WTC11 (cell line): ENCODE results near the gene MYO7B.

Source experiments
- CBFB ChIP-seq: sonication (generic); formaldehyde crosslinking; IDR thresholded peaks from 2 replicates; pipeline ENCODE4 v1.8.1; 2022; ENCODE audit warnings: mild to moderate bottlenecking, low read depth, missing genetic modification reagents
- CREM ChIP-seq: sonication (generic); formaldehyde crosslinking; IDR thresholded peaks from 2 replicates; pipeline ENCODE4 v1.8.1; 2022; ENCODE audit warnings: mild to moderate bottlenecking, missing genetic modification reagents, moderate library complexity
- JUN ChIP-seq: sonication (generic); formaldehyde crosslinking; IDR thresholded peaks from 2 replicates; pipeline ENCODE4 v1.8.0; 2023; ENCODE audit warnings: mild to moderate bottlenecking, missing genetic modification reagents
- KAT7 ChIP-seq: sonication (generic); formaldehyde crosslinking; IDR thresholded peaks from 2 replicates; pipeline ENCODE4 v1.8.1; 2023; ENCODE audit warnings: missing genetic modification reagents, mild to moderate bottlenecking, borderline replicate concordance
- MXD4 ChIP-seq: fragments of 250-450 bp; sonication (Bioruptor Pico); IDR thresholded peaks from 2 replicates; pipeline ENCODE4 v1.8.0; 2021; ENCODE audit warnings: mild to moderate bottlenecking, moderate library complexity, borderline replicate concordance
- SMAD4 ChIP-seq: sonication (generic); formaldehyde crosslinking; IDR thresholded peaks from 2 replicates; pipeline ENCODE4 v1.8.0; 2022; ENCODE audit warnings: mild to moderate bottlenecking, missing genetic modification reagents
- TF ChIP-seq, protein P1 (sequence below): fragments of 200-600 bp; IDR thresholded peaks from 2 replicates; pipeline ENCODE4 v1.8.0; 2022; ENCODE audit warnings: antibody characterized with exemption
- TF ChIP-seq, protein P2 (sequence below): sonication (generic); formaldehyde crosslinking; conservative IDR thresholded peaks from 2 replicates; pipeline ENCODE4 v1.8.1; 2022; ENCODE audit warnings: mild to moderate bottlenecking, missing genetic modification reagents

DNA sequence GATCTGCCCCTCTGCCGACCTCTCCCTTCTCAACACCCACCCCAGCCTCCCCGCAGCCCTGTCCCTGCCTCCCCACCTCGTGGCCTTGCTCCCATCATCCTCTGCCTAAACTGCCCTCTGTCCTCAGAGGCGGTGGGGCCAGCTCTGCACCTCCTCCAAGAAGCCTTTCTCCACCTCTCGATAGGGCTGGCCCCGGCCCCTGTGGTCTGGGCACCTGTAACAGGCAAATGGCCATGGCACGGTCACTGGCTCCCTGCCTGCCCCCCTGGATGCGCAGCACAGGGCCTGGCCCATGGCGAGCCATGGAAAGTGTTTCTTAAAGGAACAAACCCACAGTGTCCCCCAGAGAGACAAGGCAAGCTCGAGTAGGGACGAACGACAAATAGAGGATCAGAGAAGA lies 42.0 kb downstream of the MYO7B start:
- TF ChIP-seq KAT7 (no peak), MXD4 (CRISPR knock-in tag) (no peak), CBFB (no peak), CREM (CRISPR knock-in tag) (no peak), JUN (CRISPR knock-in tag) (no peak), SMAD4 (CRISPR knock-in tag) (no peak)
- TF ChIP-seq, protein P1, sequence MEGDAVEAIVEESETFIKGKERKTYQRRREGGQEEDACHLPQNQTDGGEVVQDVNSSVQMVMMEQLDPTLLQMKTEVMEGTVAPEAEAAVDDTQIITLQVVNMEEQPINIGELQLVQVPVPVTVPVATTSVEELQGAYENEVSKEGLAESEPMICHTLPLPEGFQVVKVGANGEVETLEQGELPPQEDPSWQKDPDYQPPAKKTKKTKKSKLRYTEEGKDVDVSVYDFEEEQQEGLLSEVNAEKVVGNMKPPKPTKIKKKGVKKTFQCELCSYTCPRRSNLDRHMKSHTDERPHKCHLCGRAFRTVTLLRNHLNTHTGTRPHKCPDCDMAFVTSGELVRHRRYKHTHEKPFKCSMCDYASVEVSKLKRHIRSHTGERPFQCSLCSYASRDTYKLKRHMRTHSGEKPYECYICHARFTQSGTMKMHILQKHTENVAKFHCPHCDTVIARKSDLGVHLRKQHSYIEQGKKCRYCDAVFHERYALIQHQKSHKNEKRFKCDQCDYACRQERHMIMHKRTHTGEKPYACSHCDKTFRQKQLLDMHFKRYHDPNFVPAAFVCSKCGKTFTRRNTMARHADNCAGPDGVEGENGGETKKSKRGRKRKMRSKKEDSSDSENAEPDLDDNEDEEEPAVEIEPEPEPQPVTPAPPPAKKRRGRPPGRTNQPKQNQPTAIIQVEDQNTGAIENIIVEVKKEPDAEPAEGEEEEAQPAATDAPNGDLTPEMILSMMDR = no peak
- TF ChIP-seq, protein P2, sequence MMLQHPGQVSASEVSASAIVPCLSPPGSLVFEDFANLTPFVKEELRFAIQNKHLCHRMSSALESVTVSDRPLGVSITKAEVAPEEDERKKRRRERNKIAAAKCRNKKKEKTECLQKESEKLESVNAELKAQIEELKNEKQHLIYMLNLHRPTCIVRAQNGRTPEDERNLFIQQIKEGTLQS (CRISPR knock-in tag) = no peak
